Measurements from ENCODE around the gene DNAJC16.
"Not testable (repeated sequence)": the region's sequence is repeated elsewhere in the genome, so short reads cannot be mapped to it uniquely, and the experiment has no call there.

Gene DNAJC16

DNA sequence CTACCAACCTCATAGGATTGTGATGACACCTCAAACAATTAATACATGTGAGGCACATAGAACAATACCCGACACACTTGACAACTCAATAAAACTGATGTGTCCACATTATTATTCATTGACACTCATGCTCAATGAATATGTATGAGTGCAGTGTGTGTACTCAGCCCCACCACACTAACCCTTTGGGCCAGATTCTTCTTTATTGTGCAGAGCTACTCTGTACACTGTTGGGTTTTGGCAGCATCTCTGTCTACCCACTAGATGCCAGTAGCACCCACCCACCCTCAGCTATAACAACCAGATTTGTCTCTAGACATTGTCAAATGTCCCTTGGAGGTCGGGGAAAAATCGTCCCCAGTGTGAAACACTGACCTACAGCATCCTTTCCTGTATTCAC lies 12.7 kb upstream of the DNAJC16 start:
- Histone ChIP-seq H3K27ac (replicated peaks) (no peak overlapping the region), H3K27me3 (ENCODE audit: insufficient read depth, poor library complexity, severe bottlenecking) (no peaks in the 10 kb centered on the region), H3K4me3 (replicated peaks; ENCODE audit: insufficient read depth, low read length) (no peak overlapping the region)
- no peak for TF ChIP-seq GABPA (IDR thresholded peaks at IDR 0.05; ENCODE audit: low read depth)
- TF ChIP-seq, protein P1, sequence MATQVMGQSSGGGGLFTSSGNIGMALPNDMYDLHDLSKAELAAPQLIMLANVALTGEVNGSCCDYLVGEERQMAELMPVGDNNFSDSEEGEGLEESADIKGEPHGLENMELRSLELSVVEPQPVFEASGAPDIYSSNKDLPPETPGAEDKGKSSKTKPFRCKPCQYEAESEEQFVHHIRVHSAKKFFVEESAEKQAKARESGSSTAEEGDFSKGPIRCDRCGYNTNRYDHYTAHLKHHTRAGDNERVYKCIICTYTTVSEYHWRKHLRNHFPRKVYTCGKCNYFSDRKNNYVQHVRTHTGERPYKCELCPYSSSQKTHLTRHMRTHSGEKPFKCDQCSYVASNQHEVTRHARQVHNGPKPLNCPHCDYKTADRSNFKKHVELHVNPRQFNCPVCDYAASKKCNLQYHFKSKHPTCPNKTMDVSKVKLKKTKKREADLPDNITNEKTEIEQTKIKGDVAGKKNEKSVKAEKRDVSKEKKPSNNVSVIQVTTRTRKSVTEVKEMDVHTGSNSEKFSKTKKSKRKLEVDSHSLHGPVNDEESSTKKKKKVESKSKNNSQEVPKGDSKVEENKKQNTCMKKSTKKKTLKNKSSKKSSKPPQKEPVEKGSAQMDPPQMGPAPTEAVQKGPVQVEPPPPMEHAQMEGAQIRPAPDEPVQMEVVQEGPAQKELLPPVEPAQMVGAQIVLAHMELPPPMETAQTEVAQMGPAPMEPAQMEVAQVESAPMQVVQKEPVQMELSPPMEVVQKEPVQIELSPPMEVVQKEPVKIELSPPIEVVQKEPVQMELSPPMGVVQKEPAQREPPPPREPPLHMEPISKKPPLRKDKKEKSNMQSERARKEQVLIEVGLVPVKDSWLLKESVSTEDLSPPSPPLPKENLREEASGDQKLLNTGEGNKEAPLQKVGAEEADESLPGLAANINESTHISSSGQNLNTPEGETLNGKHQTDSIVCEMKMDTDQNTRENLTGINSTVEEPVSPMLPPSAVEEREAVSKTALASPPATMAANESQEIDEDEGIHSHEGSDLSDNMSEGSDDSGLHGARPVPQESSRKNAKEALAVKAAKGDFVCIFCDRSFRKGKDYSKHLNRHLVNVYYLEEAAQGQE (IDR thresholded peaks at IDR 0.05; ENCODE audit: insufficient replicate concordance, low read depth) = no peak
- TF ChIP-seq, protein P2, sequence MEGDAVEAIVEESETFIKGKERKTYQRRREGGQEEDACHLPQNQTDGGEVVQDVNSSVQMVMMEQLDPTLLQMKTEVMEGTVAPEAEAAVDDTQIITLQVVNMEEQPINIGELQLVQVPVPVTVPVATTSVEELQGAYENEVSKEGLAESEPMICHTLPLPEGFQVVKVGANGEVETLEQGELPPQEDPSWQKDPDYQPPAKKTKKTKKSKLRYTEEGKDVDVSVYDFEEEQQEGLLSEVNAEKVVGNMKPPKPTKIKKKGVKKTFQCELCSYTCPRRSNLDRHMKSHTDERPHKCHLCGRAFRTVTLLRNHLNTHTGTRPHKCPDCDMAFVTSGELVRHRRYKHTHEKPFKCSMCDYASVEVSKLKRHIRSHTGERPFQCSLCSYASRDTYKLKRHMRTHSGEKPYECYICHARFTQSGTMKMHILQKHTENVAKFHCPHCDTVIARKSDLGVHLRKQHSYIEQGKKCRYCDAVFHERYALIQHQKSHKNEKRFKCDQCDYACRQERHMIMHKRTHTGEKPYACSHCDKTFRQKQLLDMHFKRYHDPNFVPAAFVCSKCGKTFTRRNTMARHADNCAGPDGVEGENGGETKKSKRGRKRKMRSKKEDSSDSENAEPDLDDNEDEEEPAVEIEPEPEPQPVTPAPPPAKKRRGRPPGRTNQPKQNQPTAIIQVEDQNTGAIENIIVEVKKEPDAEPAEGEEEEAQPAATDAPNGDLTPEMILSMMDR (IDR thresholded peaks at IDR 0.05; ENCODE audit: insufficient read depth, low read length) = no peak
- no peak for DNase-seq (ENCODE audit: low read depth in 1 of 2, low spot score in 1 of 2)

DNA sequence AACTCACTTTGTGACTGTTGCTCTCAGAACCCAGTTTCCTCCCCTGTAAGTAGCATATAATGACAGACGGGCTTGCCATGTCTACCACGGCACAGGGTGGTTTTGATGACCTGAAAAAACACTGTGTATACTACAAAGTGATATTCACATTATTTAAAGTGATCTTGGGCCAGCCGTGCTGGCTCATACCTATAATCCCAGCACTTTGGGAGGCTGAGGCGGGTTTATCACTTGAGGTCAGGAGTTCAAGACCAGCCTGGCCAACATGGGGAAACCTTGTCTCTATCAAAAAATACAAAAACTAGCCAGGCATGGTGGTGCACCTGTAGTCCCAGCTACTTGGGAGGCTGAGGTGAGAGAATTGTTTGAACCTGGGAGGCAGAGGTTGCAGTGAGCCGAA lies 12.1 kb upstream of the DNAJC16 start:
- H3K4me3 ChIP-seq (replicated peaks; ENCODE audit: insufficient read depth, low read length) = not testable (repeated sequence)

DNA sequence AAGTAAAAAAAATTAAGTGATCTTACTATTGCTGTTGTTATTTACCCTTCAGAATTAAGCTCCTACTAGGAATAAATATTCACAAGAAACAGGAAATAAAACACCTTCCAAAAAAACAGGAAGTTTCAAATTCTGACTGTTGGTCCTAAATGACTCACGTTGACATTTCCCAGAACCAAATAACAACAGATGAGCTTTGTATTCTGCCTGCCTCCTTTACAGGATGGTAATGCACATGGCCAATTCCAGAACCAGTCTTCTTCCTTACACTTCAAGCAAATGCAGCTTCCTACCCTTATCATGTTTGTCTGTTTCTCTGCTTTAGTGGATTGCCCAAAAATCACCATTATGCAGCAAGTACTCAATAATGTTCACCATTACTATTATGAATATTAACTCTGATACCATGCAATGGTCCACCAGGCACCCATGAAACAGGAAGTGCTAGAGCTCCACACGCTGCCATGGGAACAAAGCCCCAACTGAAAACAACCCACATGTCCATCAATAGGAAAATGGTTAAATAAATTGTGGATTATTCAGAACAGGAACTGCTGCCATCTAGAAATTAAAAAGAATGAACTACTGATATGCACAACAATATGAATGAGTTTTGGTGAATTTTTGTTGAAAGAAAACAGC lies 11.5 kb upstream of the DNAJC16 start:
- Histone ChIP-seq H3K4me3 (replicated peaks; ENCODE audit: insufficient read depth, low read length) (no peak overlapping the region), H3K27me3 (ENCODE audit: insufficient read depth, poor library complexity, severe bottlenecking) (no peaks in the 10 kb centered on the region), H3K27ac (replicated peaks) (peak overlapping the region; percentile 57)
- peak in 1 of 2 experiments; percentile 13 for DNase-seq (ENCODE audit: low read depth in 1 of 2, low spot score in 1 of 2)
- TF ChIP-seq SPI1 (IDR thresholded peaks at IDR 0.05; ENCODE audit: borderline replicate concordance, low read depth) (peak; percentile 74), GABPA (IDR thresholded peaks at IDR 0.05; ENCODE audit: low read depth) (no peak)

More for the DNA sequence above, 12.1 kb upstream of the DNAJC16 start:
- not testable (repeated sequence) for H3K27me3 ChIP-seq (ENCODE audit: insufficient read depth, poor library complexity, severe bottlenecking); DNase-seq (ENCODE audit: low read depth in 1 of 2, low spot score in 1 of 2)
- H3K27ac ChIP-seq (replicated peaks) = peak overlapping the region; percentile 57

DNA sequence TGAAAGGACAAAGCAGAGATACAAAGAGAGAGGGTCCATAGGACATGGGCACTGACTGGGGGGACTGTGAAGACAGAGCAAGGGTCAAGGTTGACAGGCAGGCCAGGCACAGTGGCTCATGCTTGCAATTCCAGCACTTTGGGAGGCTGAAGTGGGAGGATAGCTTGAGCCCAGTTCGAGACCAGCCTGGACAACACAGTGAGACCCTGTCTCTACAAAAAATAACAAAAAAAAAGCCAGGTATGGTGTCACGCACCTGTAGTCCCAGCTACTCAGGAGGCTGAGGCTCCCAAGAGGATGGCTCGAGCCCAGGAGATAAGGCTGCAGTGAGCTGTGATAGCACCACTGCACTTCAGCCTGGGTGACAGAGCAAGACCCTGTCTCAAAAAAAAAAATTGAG lies 7.0 kb upstream of the DNAJC16 start:
- Histone ChIP-seq H3K4me3 (replicated peaks; ENCODE audit: insufficient read depth, low read length) (no peak overlapping the region), H3K27ac (replicated peaks) (no peak overlapping the region), H3K27me3 (ENCODE audit: insufficient read depth, poor library complexity, severe bottlenecking) (no peaks in the 10 kb centered on the region)
- DNase-seq (ENCODE audit: low read depth in 1 of 2, low spot score in 1 of 2) = no peak
- no peak for TF ChIP-seq SPI1 (IDR thresholded peaks at IDR 0.05; ENCODE audit: borderline replicate concordance, low read depth)
- TF ChIP-seq, protein P2 (IDR thresholded peaks at IDR 0.05; ENCODE audit: insufficient read depth, low read length) = no peak
- TF ChIP-seq, protein P1 (IDR thresholded peaks at IDR 0.05; ENCODE audit: insufficient replicate concordance, low read depth) = no peak

DNA sequence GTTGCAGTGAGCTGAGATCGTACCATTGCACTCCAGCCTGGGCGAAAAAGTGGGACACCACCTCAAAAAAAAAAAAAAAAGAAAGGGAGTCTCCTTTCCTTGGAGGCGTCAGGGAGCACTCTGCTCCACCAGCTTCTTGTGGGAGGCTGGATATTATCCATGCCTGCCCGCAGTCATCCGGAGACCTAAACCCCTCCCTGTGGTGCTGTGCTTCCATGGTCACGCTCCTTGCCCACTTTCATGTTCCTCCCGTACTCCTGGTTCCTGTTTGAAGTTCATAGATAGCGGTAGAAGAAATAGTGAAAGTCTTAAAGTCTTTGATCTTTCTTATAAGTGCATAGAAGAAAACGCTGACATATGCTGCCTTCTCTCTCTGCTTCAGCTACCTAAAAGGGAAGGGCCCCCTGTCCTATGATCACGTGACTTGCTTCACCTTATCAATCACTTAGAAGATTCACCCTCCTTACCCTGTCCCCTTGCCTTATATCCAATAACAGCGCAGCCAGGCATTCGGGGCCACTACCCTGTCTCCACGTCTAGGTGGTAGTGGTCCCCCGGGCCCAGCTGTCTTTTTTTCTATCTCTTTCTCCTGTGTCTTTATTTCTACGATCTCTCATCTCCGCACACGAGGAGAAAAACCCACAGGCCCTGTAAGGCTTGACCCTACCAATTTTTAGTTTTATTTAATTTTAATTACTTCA lies 5.3 kb upstream of the DNAJC16 start:
- H3K27ac ChIP-seq (replicated peaks); H3K4me3 ChIP-seq (replicated peaks; ENCODE audit: insufficient read depth, low read length); DNase-seq (ENCODE audit: low read depth in 1 of 2, low spot score in 1 of 2); H3K27me3 ChIP-seq (ENCODE audit: insufficient read depth, poor library complexity, severe bottlenecking): not testable (repeated sequence)

Measured in HL-60 (cell line).